Endodermal cell (in vitro differentiated cells): ENCODE results near the gene PCDHGA1. TPM values are rescaled to one million over a fixed set of nuclear protein-coding genes. Genes with fewer than 3 reads are reported as not detected.
"Not testable (repeated sequence)": the region's sequence is repeated elsewhere in the genome, so short reads cannot be mapped to it uniquely, and the experiment has no call there.

Experiments
- DNase-seq: peaks from one replicate; pipeline ENCODE4 v3.0.0-alpha.2; 2017
- H3K27ac ChIP-seq: 2 replicates; pipeline ENCODE4 v1.5.1; 2013; ENCODE audit warnings: mild to moderate bottlenecking, low read depth, low read length, moderate library complexity
- H3K27me3 ChIP-seq: 2 replicates; pipeline ENCODE4 v1.6.1; 2013; ENCODE audit warnings: mild to moderate bottlenecking, low read length, moderate library complexity; ENCODE audit not compliant: insufficient read depth, control insufficient read depth, poor library complexity, severe bottlenecking
- H3K36me3 ChIP-seq: 2 replicates; pipeline ENCODE4 v1.7.0; 2013; ENCODE audit warnings: mild to moderate bottlenecking, low read length, moderate library complexity; ENCODE audit not compliant: control insufficient read depth, insufficient read depth
- H3K4me1 ChIP-seq: one replicate; pipeline ENCODE4 v1.7.0; 2013; ENCODE audit warnings: low read length; ENCODE audit not compliant: control insufficient read depth, insufficient read depth
- H3K4me3 ChIP-seq: 2 replicates; pipeline ENCODE4 v1.5.1; 2013; ENCODE audit warnings: mild to moderate bottlenecking, low read length, moderate library complexity
- H3K9ac ChIP-seq: 2 replicates; pipeline ENCODE4 v1.6.1; 2013; ENCODE audit warnings: mild to moderate bottlenecking, low read length, moderate library complexity; ENCODE audit not compliant: poor library complexity, severe bottlenecking; ENCODE audit errors: extremely low read depth
- H3K9me3 ChIP-seq: 2 replicates; pipeline ENCODE4 v1.6.1; 2013; ENCODE audit warnings: mild to moderate bottlenecking, low read length, moderate library complexity; ENCODE audit not compliant: control insufficient read depth
- H3K27ac Mint-ChIP-seq: 2 replicates; pipeline ENCODE4 v1.8.0; 2020; ENCODE audit warnings: mixed read lengths
- H3K27me3 Mint-ChIP-seq: 2 replicates; pipeline ENCODE4 v1.8.0; 2021; ENCODE audit warnings: mild to moderate bottlenecking, mixed read lengths; ENCODE audit not compliant: insufficient read depth
- H3K36me3 Mint-ChIP-seq: 2 replicates; pipeline ENCODE4 v1.8.0; 2020; ENCODE audit warnings: low read depth, mixed read lengths
- H3K4me1 Mint-ChIP-seq: 2 replicates; pipeline ENCODE4 v1.8.0; 2020; ENCODE audit warnings: mixed read lengths
- H3K4me3 Mint-ChIP-seq: 2 replicates; pipeline ENCODE4 v1.8.0; 2020; ENCODE audit warnings: mild to moderate bottlenecking, moderate library complexity, mixed read lengths
- H3K9me3 Mint-ChIP-seq: 2 replicates; pipeline ENCODE4 v1.8.0; 2020; ENCODE audit warnings: mild to moderate bottlenecking, mixed read lengths
- CTCF ChIP-seq: fragments of 200-600 bp; sonication (generic); conservative IDR thresholded peaks from 2 replicates; pipeline ENCODE4 v1.5.0; 2021; ENCODE audit warnings: antibody characterized with exemption, mild to moderate bottlenecking
- WGBS, 2 experiments: methylation state at CpG; one replicate each; pipeline versions ENCODE4 v1.1.5 to v1.1.7; 2013; ENCODE audit warnings: missing lambda C conversion rate in 2 of 2, mixed read lengths in 1 of 2; ENCODE audit not compliant: insufficient coverage in 1 of 2, insufficient read length in 1 of 2; 5-methylcytosine and 5-hydroxymethylcytosine counted together
- total RNA-seq, 2 donors: library from RNA; stranded (reverse); fragmentation: NEBNext Ultra II Directional in 1 of 2; extraction: Animal tissue kit (Norgen Biotek cat#: 25700) in 1 of 2; gene quantifications; 2 replicates in 1 of 2; 3 replicates in 1 of 2; pipeline ENCODE4 v1.2.1, GENCODE V29; 2021

PCDHGA1 gene
- total RNA-seq, 2 donors from 2014 or later: 0.38 to 2.2 TPM

GRCh38 chr5:141343242-141343952 lies 13.1 kb downstream of the PCDHGA1 start, which contains the start of gene PCDHGA3:
Gene PCDHGA3, plus strand, starts transcription at chr5:141343829. Its CDS starts 205 bp downstream, at chr5:141344034.
- WGBS, 2 experiments: 52 to 80% methylated on average over 3 to 7 of the region's 9 CpGs
- no peaks in the 10 kb centered on the region for H3K4me1 ChIP-seq
- peaks cover 38% of the 10 kb centered on the region for H3K9me3 ChIP-seq
- H3K4me3 Mint-ChIP-seq: peak within 1 kb of the TSS; percentile 70
- peaks cover 70% of the 10 kb centered on the region for H3K9me3 Mint-ChIP-seq
- no peak within 1 kb of the TSS for H3K27ac ChIP-seq
- DNase-seq: peak; percentile 63
- H3K4me1 Mint-ChIP-seq: no peaks in the 10 kb centered on the region
- H3K27ac Mint-ChIP-seq: peak within 1 kb of the TSS; percentile 94
- TF ChIP-seq CTCF: peak; percentile 75
- peak within 1 kb of the TSS; percentile 58 for H3K9ac ChIP-seq
- peak within 1 kb of the TSS; percentile 77 for H3K4me3 ChIP-seq
- peaks cover 22% of the 10 kb centered on the region for H3K36me3 Mint-ChIP-seq
- no peaks in the 10 kb centered on the region for H3K36me3 ChIP-seq
- peaks cover 11% of the 10 kb centered on the region for H3K27me3 Mint-ChIP-seq
- H3K27me3 ChIP-seq: no peaks in the 10 kb centered on the region

GRCh38 chr5:141343953-141344463 lies 13.7 kb downstream of the PCDHGA1 start:
- TF ChIP-seq CTCF: peak; percentile 4
- no peak for DNase-seq
- peaks cover 26% of the 10 kb centered on the region for H3K36me3 Mint-ChIP-seq
- Histone ChIP-seq H3K4me1 (no peaks in the 10 kb centered on the region), H3K9me3 (peaks cover 44% of the 10 kb centered on the region), H3K4me3 (peak overlapping the region; percentile 77), H3K27me3 (no peaks in the 10 kb centered on the region), H3K36me3 (no peaks in the 10 kb centered on the region), H3K27ac (no peak overlapping the region), H3K9ac (peak overlapping the region; percentile 58)
- H3K9me3 Mint-ChIP-seq: peaks cover 64% of the 10 kb centered on the region
- peak overlapping the region; percentile 94 for H3K27ac Mint-ChIP-seq
- WGBS, 2 experiments: 58 to 84% methylated on average over 31 of the region's 31 CpGs
- H3K4me1 Mint-ChIP-seq: no peaks in the 10 kb centered on the region
- peak overlapping the region; percentile 70 for H3K4me3 Mint-ChIP-seq
- peaks cover 8% of the 10 kb centered on the region for H3K27me3 Mint-ChIP-seq

- peaks cover 54% of the 10 kb centered on the region for H3K9me3 ChIP-seq
- Mint-ChIP-seq H3K4me3 (no peak overlapping the region), H3K36me3 (peaks cover 29% of the 10 kb centered on the region), H3K4me1 (no peaks in the 10 kb centered on the region), H3K27ac (no peak overlapping the region), H3K9me3 (peaks cover 58% of the 10 kb centered on the region), H3K27me3 (peaks cover 5% of the 10 kb centered on the region)
- WGBS, 2 experiments: 83 to 92% methylated on average over 12 to 20 of the region's 20 CpGs
- no peaks in the 10 kb centered on the region for H3K27me3 ChIP-seq
- no peak overlapping the region for H3K27ac ChIP-seq
- no peak for TF ChIP-seq CTCF
- DNase-seq: no peak
- H3K4me3 ChIP-seq: peak overlapping the region; percentile 77
- no peak overlapping the region for H3K9ac ChIP-seq
- H3K4me1 ChIP-seq: no peaks in the 10 kb centered on the region
- no peaks in the 10 kb centered on the region for H3K36me3 ChIP-seq
These were observed 15.0 kb downstream of the PCDHGA1 start for GRCh38 chr5:141345327-141345726.

GRCh38 chr5:141346017-141346416 lies 15.7 kb downstream of the PCDHGA1 start:
- peaks cover 60% of the 10 kb centered on the region for H3K9me3 Mint-ChIP-seq
- H3K27ac Mint-ChIP-seq: not testable (repeated sequence)

More at GRCh38 chr5:141346017-141346416, 15.7 kb downstream of the PCDHGA1 start:
- not testable (repeated sequence) for H3K27me3 ChIP-seq, H3K27ac ChIP-seq, H3K4me3 Mint-ChIP-seq, H3K36me3 ChIP-seq, H3K4me1 ChIP-seq, H3K27me3 Mint-ChIP-seq, DNase-seq, H3K4me1 Mint-ChIP-seq, H3K9ac ChIP-seq
- 91 to 100% methylated on average over 8 to 24 of the region's 35 CpGs for WGBS, 2 experiments
- peaks cover 61% of the 10 kb centered on the region for H3K9me3 ChIP-seq
- peaks cover 34% of the 10 kb centered on the region for H3K36me3 Mint-ChIP-seq
- peak overlapping the region; percentile 24 for H3K4me3 ChIP-seq
